ENCODE results near the gene ABCA7. TPM values are rescaled to one million over a fixed set of nuclear protein-coding genes. Genes with fewer than 3 reads are reported as not detected.

The ABCA7 gene
- total RNA-seq, 1 donor: 33.3 TPM

DNA sequence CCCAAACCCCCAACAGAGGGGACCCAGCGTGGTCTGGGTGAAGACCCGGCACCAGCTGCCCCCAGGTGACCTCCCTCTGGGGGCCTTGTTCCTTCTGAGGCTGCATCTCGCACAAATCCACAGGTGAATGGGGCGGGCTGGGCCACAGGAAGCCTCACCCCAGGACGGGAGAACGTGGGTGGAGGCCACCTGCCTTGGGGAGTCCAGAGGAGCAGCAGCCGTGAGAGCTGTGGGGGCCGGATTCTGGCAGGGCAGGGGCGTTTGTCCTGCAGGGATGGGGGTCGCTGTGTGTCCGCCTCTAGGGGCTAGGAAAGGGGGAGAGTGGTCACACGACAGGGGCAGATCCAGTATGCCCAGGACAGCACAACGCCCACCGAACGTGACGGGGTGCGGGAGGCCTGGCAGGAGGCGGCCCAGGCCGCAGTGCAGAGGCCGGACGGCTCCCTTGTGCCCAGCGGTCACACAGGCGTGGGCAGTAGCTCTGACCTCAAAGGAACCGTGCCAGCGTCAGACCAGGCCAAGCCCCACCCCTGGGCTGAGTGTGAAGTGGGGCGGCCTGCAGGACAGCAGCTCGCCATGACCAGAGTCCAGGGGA, 48.6 kb downstream of the ABCA7 start:
- no peaks in the 10 kb centered on the region for H3K9me3 ChIP-seq (ENCODE audit: low read depth, low read length)
- no peak overlapping the region for H2AFZ ChIP-seq (ENCODE audit: low read length)
- H3K36me3 ChIP-seq (ENCODE audit: insufficient read depth, low read length): peaks cover 21% of the 10 kb centered on the region
- no peak for DNase-seq (ENCODE audit: insufficient read length, low spot score, missing footprints)
- H3K4me1 ChIP-seq (ENCODE audit: insufficient read depth, low read length): no peaks in the 10 kb centered on the region
- TF ChIP-seq, protein P1, sequence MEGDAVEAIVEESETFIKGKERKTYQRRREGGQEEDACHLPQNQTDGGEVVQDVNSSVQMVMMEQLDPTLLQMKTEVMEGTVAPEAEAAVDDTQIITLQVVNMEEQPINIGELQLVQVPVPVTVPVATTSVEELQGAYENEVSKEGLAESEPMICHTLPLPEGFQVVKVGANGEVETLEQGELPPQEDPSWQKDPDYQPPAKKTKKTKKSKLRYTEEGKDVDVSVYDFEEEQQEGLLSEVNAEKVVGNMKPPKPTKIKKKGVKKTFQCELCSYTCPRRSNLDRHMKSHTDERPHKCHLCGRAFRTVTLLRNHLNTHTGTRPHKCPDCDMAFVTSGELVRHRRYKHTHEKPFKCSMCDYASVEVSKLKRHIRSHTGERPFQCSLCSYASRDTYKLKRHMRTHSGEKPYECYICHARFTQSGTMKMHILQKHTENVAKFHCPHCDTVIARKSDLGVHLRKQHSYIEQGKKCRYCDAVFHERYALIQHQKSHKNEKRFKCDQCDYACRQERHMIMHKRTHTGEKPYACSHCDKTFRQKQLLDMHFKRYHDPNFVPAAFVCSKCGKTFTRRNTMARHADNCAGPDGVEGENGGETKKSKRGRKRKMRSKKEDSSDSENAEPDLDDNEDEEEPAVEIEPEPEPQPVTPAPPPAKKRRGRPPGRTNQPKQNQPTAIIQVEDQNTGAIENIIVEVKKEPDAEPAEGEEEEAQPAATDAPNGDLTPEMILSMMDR (IDR thresholded peaks at IDR 0.05; ENCODE audit: extremely low read depth, low read depth, low read length): no peak
- H3K27ac ChIP-seq (ENCODE audit: low read depth, low read length): no peak overlapping the region
- H3K27me3 ChIP-seq (ENCODE audit: insufficient read depth, low read length): no peaks in the 10 kb centered on the region
- no peak overlapping the region for H3K4me2 ChIP-seq (ENCODE audit: insufficient read depth, low read length)
- no peak overlapping the region for H3K4me3 ChIP-seq (ENCODE audit: insufficient read depth, low read length)
- peaks cover 15% of the 10 kb centered on the region for H4K20me1 ChIP-seq (ENCODE audit: insufficient read depth, low read length)
- peaks cover 15% of the 10 kb centered on the region for H3K79me2 ChIP-seq (ENCODE audit: insufficient read depth, low read length)

DNA sequence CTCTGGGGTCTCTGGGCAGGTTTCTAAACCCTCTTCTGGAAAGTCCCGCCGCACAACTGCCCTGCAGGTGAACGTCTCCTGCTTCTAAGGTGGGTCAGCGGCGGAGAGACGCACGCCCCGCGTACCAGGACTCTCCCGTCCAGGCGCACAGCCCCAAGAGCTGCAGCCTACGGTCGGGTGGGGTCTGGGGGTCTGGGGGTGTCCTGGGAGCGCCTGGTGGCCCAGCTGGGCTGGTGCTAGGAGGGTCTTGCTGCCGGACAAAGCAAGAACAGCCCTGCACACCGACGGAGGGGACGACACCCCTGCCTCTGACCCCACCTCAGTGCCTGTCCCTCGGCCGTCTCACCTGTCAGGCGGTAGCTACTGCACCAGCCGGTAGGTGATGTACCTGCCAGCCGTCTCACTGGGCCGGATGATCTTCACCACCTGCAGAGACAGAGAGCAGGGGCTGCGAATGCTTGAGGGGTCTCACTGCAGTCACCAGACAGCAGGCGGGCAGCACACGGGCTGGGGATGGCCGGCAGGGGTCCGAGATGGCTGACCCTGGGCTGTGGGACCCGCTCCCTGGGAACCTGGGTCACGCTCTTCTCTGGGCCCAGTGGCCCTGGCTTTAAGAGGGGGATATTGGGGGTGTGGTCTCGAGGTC, 49.3 kb downstream of the ABCA7 start:
- Histone ChIP-seq H3K4me2 (ENCODE audit: insufficient read depth, low read length) (no peak overlapping the region), H3K4me3 (ENCODE audit: insufficient read depth, low read length) (no peak overlapping the region), H3K36me3 (ENCODE audit: insufficient read depth, low read length) (peaks cover 21% of the 10 kb centered on the region), H3K27me3 (ENCODE audit: insufficient read depth, low read length) (no peaks in the 10 kb centered on the region), H3K27ac (ENCODE audit: low read depth, low read length) (no peak overlapping the region), H3K4me1 (ENCODE audit: insufficient read depth, low read length) (peaks cover 7% of the 10 kb centered on the region), H4K20me1 (ENCODE audit: insufficient read depth, low read length) (peaks cover 21% of the 10 kb centered on the region), H3K9me3 (ENCODE audit: low read depth, low read length) (no peaks in the 10 kb centered on the region), H2AFZ (ENCODE audit: low read length) (no peak overlapping the region), H3K79me2 (ENCODE audit: insufficient read depth, low read length) (peaks cover 23% of the 10 kb centered on the region)
- TF ChIP-seq, protein P1 (IDR thresholded peaks at IDR 0.05; ENCODE audit: extremely low read depth, low read depth, low read length): no peak
- no peak for DNase-seq (ENCODE audit: insufficient read length, low spot score, missing footprints)

DNA sequence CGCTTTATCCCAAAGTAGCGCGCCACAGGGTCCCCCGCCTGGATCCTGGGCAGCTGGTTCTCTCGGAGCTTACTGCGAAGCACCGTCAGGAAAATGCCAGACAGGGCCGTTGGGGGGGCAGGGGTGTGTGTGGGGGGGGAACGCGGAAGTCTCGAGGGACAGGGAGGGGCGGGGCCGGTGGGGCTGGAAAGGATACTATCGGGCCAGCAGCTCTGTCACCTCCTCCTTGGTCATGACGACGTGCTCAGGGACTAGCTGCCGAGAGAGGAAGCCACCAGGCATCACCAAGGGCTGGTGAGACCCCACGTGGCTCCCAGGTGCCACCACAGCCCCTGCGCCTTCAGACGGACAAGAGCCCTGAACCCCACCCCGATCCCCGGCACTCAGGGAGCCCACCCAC, 50.0 kb downstream of the ABCA7 start:
- no peaks in the 10 kb centered on the region for H3K9me3 ChIP-seq (ENCODE audit: low read depth, low read length)
- H3K27me3 ChIP-seq (ENCODE audit: insufficient read depth, low read length): no peaks in the 10 kb centered on the region
- TF ChIP-seq, protein P1 (IDR thresholded peaks at IDR 0.05; ENCODE audit: extremely low read depth, low read depth, low read length): no peak
- peaks cover 21% of the 10 kb centered on the region for H3K36me3 ChIP-seq (ENCODE audit: insufficient read depth, low read length)
- peaks cover 27% of the 10 kb centered on the region for H4K20me1 ChIP-seq (ENCODE audit: insufficient read depth, low read length)
- no peak overlapping the region for H3K27ac ChIP-seq (ENCODE audit: low read depth, low read length)
- no peak for DNase-seq (ENCODE audit: insufficient read length, low spot score, missing footprints)
- H2AFZ ChIP-seq (ENCODE audit: low read length): no peak overlapping the region
- no peak overlapping the region for H3K4me3 ChIP-seq (ENCODE audit: insufficient read depth, low read length)
- peaks cover 10% of the 10 kb centered on the region for H3K4me1 ChIP-seq (ENCODE audit: insufficient read depth, low read length)
- no peak overlapping the region for H3K4me2 ChIP-seq (ENCODE audit: insufficient read depth, low read length)
- H3K79me2 ChIP-seq (ENCODE audit: insufficient read depth, low read length): peaks cover 29% of the 10 kb centered on the region

DNA sequence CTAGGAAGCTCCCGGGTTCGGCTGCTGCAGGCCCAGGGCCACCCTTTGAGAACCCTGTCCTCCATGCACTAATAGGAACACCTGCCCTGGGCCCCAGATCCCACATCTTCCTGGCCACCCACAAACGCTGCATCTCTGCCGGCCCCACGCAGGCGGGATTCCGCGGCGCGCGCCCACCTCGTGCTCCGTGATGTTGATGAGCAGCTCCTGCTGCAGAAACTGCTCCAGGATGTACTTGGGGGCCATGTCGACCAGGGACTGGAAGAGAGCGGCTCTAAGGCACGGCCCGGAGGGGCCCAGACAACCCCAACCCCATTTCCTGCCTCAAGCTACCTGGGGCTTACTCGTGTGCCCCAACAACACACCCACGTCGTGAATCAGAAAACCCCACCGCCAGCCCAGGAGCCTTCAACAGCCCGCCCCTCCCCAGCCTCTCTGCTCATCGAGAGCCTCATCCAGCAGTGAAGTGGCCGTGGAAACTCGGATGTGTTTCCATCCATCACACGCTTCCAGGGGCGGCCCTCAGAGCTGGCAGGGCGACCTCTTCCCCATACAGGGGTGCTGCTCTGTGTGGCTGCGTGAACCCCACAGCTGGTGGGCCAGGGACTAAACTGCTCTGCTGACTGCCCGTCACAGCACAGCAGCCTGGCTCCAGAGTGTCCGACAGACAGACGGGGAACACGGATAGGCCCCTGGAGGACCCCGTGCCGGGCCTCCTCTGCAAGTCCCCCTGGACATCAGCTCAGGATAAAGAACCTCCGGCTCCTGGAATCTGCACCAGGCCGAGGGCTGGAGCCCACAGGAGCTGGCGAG, 51.0 kb downstream of the ABCA7 start:
- no peak overlapping the region for H3K4me2 ChIP-seq (ENCODE audit: insufficient read depth, low read length)
- H3K27me3 ChIP-seq (ENCODE audit: insufficient read depth, low read length): no peaks in the 10 kb centered on the region
- H3K4me3 ChIP-seq (ENCODE audit: insufficient read depth, low read length): no peak overlapping the region
- no peak overlapping the region for H3K27ac ChIP-seq (ENCODE audit: low read depth, low read length)
- peaks cover 21% of the 10 kb centered on the region for H3K36me3 ChIP-seq (ENCODE audit: insufficient read depth, low read length)
- H4K20me1 ChIP-seq (ENCODE audit: insufficient read depth, low read length): peaks cover 27% of the 10 kb centered on the region
- no peak for DNase-seq (ENCODE audit: insufficient read length, low spot score, missing footprints)
- peaks cover 32% of the 10 kb centered on the region for H3K79me2 ChIP-seq (ENCODE audit: insufficient read depth, low read length)
- TF ChIP-seq, protein P1 (IDR thresholded peaks at IDR 0.05; ENCODE audit: extremely low read depth, low read depth, low read length): no peak
- H3K4me1 ChIP-seq (ENCODE audit: insufficient read depth, low read length): peaks cover 10% of the 10 kb centered on the region
- no peak overlapping the region for H2AFZ ChIP-seq (ENCODE audit: low read length)
- no peaks in the 10 kb centered on the region for H3K9me3 ChIP-seq (ENCODE audit: low read depth, low read length)
